Measurements from ENCODE around the gene TSPYL2.

TSPYL2 gene

GRCh38 chrX:53072418-53073114 lies 9.6 kb upstream of the TSPYL2 start:
- no peak for TF ChIP-seq ZNF274 (IDR thresholded peaks at IDR 0.05; ENCODE audit: low read depth, low read length)
- H3K4me3 ChIP-seq (ENCODE audit: low read length): peak overlapping the region; percentile 59; the same call in 1 of the 2 replicates

DNA sequence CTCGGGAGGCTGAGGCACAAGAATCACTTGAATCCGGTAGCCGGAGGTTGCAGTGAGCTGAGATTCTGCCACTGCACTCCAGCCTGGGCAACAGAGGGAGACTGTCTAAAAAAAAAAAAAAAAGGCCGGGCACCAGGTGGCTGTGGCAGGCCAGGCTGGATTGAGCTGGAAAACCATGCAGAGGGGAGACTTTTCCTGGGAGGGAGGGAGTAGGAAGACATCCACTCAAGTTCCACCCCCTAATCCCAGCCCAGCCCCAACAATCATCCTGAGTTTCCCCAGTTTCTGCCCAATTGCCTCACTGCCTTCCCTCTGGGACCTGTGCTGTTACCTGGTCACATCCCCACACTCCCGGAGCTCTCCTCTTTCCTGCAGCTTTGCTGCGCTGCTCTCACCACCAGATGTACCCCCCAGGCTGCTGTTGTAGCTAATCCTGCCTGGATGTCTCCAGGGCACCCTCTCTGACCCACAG lies 9.0 kb upstream of the TSPYL2 start:
- H3K4me3 ChIP-seq (ENCODE audit: low read length): no peak overlapping the region
- no peak for TF ChIP-seq ZNF274 (IDR thresholded peaks at IDR 0.05; ENCODE audit: low read depth, low read length)

GRCh38 chrX:53075011-53075410 lies 7.2 kb upstream of the TSPYL2 start:
- no peak for TF ChIP-seq ZNF274 (IDR thresholded peaks at IDR 0.05; ENCODE audit: low read depth, low read length)
- H3K4me3 ChIP-seq (ENCODE audit: low read length): no peak overlapping the region

- no peak overlapping the region for H3K4me3 ChIP-seq (ENCODE audit: low read length)
- TF ChIP-seq ZNF274 (IDR thresholded peaks at IDR 0.05; ENCODE audit: low read depth, low read length): no peak
These were observed 5.5 kb upstream of the TSPYL2 start for GRCh38 chrX:53076671-53077070.

DNA sequence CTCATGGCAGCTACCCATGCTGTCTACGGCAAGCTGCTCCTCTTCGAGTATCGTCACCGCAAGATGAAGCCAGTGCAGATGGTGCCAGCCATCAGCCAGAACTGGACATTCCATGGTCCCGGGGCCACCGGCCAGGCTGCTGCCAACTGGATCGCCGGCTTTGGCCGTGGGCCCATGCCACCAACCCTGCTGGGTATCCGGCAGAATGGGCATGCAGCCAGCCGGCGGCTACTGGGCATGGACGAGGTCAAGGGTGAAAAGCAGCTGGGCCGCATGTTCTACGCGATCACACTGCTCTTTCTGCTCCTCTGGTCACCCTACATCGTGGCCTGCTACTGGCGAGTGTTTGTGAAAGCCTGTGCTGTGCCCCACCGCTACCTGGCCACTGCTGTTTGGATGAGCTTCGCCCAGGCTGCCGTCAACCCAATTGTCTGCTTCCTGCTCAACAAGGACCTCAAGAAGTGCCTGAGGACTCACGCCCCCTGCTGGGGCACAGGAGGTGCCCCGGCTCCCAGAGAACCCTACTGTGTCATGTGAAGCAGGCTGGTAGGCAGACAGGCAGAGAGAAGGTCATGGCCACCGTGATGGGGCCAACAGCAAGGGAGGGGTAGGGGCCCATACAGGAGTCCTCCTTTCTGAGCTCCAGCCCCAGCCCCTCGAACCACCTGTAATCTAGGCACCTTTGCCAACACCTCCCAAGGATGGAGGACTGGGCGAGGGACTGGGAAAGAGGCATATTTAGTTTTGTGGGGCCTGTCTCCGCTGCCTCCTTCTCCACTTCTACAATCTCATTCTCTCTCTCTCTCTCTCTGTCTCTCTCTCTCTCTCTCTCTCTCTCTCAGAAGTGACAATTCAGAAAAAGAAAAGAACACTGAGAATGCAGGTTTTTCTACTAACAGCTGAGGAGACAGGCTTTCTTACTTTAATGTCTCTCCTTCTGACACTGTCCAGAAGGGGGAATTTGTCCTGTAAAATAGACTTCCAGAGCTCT lies 4.7 kb upstream of the TSPYL2 start:
- H3K4me3 ChIP-seq (ENCODE audit: low read length): no peak overlapping the region
- TF ChIP-seq ZNF274 (IDR thresholded peaks at IDR 0.05; ENCODE audit: low read depth, low read length): no peak

GRCh38 chrX:53078943-53079342 lies 3.2 kb upstream of the TSPYL2 start:
- TF ChIP-seq ZNF274 (IDR thresholded peaks at IDR 0.05; ENCODE audit: low read depth, low read length): no peak
- H3K4me3 ChIP-seq (ENCODE audit: low read length): no peak overlapping the region

DNA sequence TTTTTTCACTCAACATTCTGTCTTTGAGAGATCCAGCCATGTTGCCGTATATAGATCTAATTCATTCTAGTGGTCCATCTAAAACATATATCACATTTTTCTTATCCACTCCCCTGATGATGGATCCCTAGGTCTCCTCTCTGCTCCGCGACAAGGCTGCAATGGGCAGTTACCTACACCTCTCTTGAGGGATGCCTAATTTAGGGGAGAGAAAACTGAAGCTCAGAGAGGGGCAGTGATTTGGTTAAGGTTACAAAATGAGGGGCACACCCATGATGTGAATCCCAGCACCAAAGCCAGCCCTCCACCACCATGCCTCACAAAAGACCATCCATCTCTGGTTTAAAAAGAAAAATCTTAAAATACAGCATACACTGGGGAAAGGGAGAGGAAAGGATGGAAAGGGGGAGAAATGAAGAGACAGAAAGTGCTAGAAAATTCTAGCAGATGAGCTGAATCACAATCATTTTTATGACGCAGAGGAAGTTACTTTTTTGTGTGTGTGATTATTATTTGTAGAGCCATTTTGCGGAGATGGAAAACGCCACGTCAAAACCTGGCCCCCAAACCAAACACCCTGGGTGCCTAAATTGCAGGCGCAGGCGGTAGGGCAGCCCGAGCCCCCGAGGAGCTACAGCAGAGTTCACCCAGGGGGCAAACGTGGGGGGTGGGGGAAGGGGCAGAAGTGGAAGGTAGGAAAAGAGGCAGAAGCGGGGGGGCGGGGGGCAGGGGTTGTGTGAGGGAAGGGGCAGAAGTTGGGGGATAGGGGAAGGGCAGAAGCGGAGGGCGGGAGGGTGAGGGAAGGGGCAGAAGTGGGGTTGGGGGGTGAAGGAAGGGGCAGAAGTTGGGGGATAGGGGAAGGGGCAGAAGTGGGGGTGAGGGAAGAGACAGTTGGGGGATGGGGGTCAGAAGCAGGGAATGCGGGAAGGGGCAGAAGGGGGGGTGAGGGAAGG lies 1.3 kb upstream of the TSPYL2 start:
- H3K4me3 ChIP-seq (ENCODE audit: low read length): no peak overlapping the region
- TF ChIP-seq ZNF274 (IDR thresholded peaks at IDR 0.05; ENCODE audit: low read depth, low read length): no peak

DNA sequence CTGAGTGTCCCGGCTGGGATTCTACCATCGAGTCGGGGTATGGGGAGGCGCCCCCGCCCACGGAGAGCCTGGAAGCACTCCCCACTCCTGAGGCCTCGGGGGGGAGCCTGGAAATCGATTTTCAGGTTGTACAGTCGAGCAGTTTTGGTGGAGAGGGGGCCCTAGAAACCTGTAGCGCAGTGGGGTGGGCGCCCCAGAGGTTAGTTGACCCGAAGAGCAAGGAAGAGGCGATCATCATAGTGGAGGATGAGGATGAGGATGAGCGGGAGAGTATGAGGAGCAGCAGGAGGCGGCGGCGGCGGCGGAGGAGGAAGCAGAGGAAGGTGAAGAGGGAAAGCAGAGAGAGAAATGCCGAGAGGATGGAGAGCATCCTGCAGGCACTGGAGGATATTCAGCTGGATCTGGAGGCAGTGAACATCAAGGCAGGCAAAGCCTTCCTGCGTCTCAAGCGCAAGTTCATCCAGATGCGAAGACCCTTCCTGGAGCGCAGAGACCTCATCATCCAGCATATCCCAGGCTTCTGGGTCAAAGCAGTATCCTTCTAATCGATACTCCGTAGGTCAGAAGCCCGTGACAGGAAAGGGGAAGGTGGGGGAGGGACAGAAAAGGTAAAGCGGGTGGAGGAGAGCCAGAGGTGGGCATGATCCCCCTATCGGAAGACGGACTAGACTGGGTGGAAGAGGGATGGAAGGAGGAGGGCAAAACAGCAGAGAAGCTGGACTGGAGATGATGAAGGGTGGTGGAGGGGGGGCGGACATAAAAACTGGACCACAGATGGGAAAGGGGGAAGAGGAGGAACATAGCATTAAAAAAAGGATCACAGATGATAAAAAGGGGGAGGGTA lies 828 bp downstream of the TSPYL2 start:
- peak overlapping the region; percentile 89 for H3K4me3 ChIP-seq (ENCODE audit: low read length)
- no peak for TF ChIP-seq ZNF274 (IDR thresholded peaks at IDR 0.05; ENCODE audit: low read depth, low read length)

DNA sequence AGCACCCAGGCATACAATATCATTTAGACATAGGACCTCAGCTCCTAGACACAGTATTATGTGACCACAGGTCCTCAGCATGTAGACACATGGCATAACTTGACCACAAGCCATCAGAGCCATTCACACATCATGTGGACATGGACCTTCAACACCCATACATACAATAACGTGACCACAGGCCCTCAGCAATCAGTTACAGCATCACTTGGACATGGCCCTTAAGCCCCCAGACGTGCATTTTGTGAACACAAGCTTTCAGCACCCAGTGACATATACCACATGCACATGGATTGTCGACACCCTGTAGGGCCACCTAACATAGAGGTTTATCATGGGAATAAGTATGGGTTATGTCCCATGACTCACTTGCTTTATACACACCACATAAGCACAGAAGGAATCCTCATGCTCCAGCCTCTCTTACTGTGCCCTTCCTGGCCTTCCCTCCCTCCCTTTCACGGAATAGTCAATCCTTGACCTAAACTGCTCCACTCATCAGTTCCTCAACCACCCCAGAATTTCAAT lies 1.9 kb downstream of the TSPYL2 start:
- no peak overlapping the region for H3K4me3 ChIP-seq (ENCODE audit: low read length)
- TF ChIP-seq ZNF274 (IDR thresholded peaks at IDR 0.05; ENCODE audit: low read depth, low read length): no peak

GRCh38 chrX:53084863-53085262 lies 2.7 kb downstream of the TSPYL2 start:
- no peak overlapping the region for H3K4me3 ChIP-seq (ENCODE audit: low read length)
- TF ChIP-seq ZNF274 (IDR thresholded peaks at IDR 0.05; ENCODE audit: low read depth, low read length): no peak

- H3K4me3 ChIP-seq (ENCODE audit: low read length): no peak overlapping the region
- no peak for TF ChIP-seq ZNF274 (IDR thresholded peaks at IDR 0.05; ENCODE audit: low read depth, low read length)
These were observed 3.6 kb downstream of the TSPYL2 start for GRCh38 chrX:53085661-53086229.

DNA sequence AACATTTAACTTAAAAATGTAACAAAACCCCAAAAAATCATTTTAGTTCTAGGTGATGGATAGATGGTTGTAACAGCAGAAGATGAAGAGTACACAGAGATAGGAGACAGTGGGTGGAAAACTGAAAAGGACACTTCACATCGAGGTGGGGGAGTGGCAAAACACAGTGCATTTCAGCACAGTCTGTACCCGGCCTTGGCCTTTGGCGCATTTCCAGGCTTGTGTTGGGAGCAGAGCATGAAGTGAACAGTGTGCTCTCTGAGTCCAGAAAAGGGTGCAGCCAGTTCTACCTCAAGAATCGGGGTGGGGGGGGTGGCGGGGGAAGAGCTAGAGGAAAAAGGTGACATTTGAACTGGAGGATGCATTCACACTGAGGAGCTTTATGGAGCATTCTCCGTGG lies 4.3 kb downstream of the TSPYL2 start:
- no peak overlapping the region for H3K4me3 ChIP-seq (ENCODE audit: low read length)
- no peak for TF ChIP-seq ZNF274 (IDR thresholded peaks at IDR 0.05; ENCODE audit: low read depth, low read length)
